Measurements from ENCODE around the gene MLF2. TPM values are rescaled to one million over a fixed set of nuclear protein-coding genes. Genes with fewer than 3 reads are reported as not detected.

MLF2 gene
- total and polyA plus RNA-seq, 2 of the 13 experiments (the other 11 are each of a cell fraction or from before 2014, with no cell fraction given), result 88.1 to 167 TPM

- Histone ChIP-seq H3K4me2 (ENCODE audit: low read depth, low read length) (peak overlapping the region; percentile 52), H3K79me2 (ENCODE audit: insufficient read depth, low read length) (no peaks in the 10 kb centered on the region), H3K9me3 (ENCODE audit: low read length) (no peaks in the 10 kb centered on the region), H3K4me1 (ENCODE audit: insufficient read depth, low read length) (peaks cover 91% of the 10 kb centered on the region), H3K27ac (ENCODE audit: extremely low read length, insufficient read depth, low read length) (no peak overlapping the region), H3K9ac (ENCODE audit: insufficient read depth, low read depth, low read length) (no peak overlapping the region), H3K36me3 (replicated peaks in 1 of 2; ENCODE audit: control insufficient read depth in 1 of 2, insufficient read depth in 2 of 2, low read length in 2 of 2) (0 out of 5 replicates have a peak, but pooled peaks cover 0 to 4% of the 10 kb centered on the region in 2 experiments), H3K4me3 (replicated peaks in 1 of 3; ENCODE audit: insufficient read depth in 1 of 3, low read depth in 2 of 3, low read length in 3 of 3) (peak overlapping the region in 1 of 3 experiments; percentile 35; a peak in 2 of 6 replicates), H2AFZ (ENCODE audit: low read length) (no peak overlapping the region), H3K27me3 (ENCODE audit: control insufficient read depth in 1 of 2, insufficient read depth in 2 of 2, low read length in 2 of 2) (no peaks in the 10 kb centered on the region; a peak in 1 of 5 replicates), H4K20me1 (ENCODE audit: insufficient read depth, low read length) (no peaks in the 10 kb centered on the region)
- CTCF ChIA-PET (ENCODE audit: low intra/inter-chr PET ratio, low total read pairs), result no interaction called here
- BruUV-seq (replicated peaks), result no TSS peak
- DNase-seq (ENCODE audit: low spot score), result peak; percentile 60
- peak; percentile 85 for FAIRE-seq
- 15% methylated on average over 14 of the region's 16 CpGs for WGBS (ENCODE audit: low lambda C conversion rate)
- POLR2A ChIA-PET, result interaction anchor here (0.5 to 5.5 kb wide), 3 partner anchors 9 to 52 kb away, joined by 3 to 59 read pairs (median 17); partner anchors contain the start of genes COPS7A, MLF2 and PTMS
- intact Hi-C loops (cut with micrococcal nuclease; ENCODE audit: unreplicated experiment) (no loop called here), in situ Hi-C loops (cut with HindIII; ENCODE audit: extremely low pct_ligation_motif_present, low pct_unique_long_range_greater_than_20kb) (no loop called here)
- ATAC-seq, result peak; percentile 2; the same call in 1 of the 3 replicates
- TF ChIP-seq PATZ1 (CRISPR knock-in tag; IDR thresholded peaks at IDR 0.05) (peak; percentile 35; the same call in 1 of the 2 replicates), ATF2 (CRISPR knock-in tag; IDR thresholded peaks at IDR 0.05) (peak; percentile 70; the same call in 1 of the 2 replicates), NFRKB (IDR thresholded peaks at IDR 0.05) (no peak), SNRNP70 (IDR thresholded peaks at IDR 0.05; ENCODE audit: low read depth, low read length) (no peak), ZNF446 (CRISPR knock-in tag; IDR thresholded peaks at IDR 0.05) (no peak), HNRNPLL (IDR thresholded peaks at IDR 0.05; ENCODE audit: low read depth, low read length, poor library complexity, severe bottlenecking) (no peak), RELA (CRISPR knock-in tag; IDR thresholded peaks at IDR 0.05) (no peak), KLF6 (CRISPR knock-in tag; IDR thresholded peaks at IDR 0.05) (no peak), ESRRA (CRISPR knock-in tag; IDR thresholded peaks at IDR 0.05; ENCODE audit: low read depth) (peak; percentile 46; the same call in 1 of the 2 replicates)
- TF ChIP-seq, protein P1, sequence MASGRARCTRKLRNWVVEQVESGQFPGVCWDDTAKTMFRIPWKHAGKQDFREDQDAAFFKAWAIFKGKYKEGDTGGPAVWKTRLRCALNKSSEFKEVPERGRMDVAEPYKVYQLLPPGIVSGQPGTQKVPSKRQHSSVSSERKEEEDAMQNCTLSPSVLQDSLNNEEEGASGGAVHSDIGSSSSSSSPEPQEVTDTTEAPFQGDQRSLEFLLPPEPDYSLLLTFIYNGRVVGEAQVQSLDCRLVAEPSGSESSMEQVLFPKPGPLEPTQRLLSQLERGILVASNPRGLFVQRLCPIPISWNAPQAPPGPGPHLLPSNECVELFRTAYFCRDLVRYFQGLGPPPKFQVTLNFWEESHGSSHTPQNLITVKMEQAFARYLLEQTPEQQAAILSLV (CRISPR knock-in tag; IDR thresholded peaks at IDR 0.05; ENCODE audit: borderline replicate concordance), result no peak
- TF ChIP-seq, protein P2, sequence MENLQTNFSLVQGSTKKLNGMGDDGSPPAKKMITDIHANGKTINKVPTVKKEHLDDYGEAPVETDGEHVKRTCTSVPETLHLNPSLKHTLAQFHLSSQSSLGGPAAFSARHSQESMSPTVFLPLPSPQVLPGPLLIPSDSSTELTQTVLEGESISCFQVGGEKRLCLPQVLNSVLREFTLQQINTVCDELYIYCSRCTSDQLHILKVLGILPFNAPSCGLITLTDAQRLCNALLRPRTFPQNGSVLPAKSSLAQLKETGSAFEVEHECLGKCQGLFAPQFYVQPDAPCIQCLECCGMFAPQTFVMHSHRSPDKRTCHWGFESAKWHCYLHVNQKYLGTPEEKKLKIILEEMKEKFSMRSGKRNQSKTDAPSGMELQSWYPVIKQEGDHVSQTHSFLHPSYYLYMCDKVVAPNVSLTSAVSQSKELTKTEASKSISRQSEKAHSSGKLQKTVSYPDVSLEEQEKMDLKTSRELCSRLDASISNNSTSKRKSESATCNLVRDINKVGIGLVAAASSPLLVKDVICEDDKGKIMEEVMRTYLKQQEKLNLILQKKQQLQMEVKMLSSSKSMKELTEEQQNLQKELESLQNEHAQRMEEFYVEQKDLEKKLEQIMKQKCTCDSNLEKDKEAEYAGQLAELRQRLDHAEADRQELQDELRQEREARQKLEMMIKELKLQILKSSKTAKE (CRISPR knock-in tag; IDR thresholded peaks at IDR 0.05; ENCODE audit: borderline replicate concordance), result peak; percentile 80
- TF ChIP-seq, protein P3, sequence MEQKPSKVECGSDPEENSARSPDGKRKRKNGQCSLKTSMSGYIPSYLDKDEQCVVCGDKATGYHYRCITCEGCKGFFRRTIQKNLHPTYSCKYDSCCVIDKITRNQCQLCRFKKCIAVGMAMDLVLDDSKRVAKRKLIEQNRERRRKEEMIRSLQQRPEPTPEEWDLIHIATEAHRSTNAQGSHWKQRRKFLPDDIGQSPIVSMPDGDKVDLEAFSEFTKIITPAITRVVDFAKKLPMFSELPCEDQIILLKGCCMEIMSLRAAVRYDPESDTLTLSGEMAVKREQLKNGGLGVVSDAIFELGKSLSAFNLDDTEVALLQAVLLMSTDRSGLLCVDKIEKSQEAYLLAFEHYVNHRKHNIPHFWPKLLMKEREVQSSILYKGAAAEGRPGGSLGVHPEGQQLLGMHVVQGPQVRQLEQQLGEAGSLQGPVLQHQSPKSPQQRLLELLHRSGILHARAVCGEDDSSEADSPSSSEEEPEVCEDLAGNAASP (CRISPR knock-in tag; IDR thresholded peaks at IDR 0.05; ENCODE audit: borderline replicate concordance), result peak; percentile 84; the same call in 1 of the 2 replicates
- TF ChIP-seq, protein P4, sequence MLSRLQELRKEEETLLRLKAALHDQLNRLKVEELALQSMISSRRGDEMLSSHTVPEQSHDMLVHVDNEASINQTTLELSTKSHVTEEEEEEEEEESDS (CRISPR knock-in tag; IDR thresholded peaks at IDR 0.05; ENCODE audit: borderline replicate concordance), result no peak
Observed at GRCh38 chr12:6775185-6776174, 22.5 kb upstream of the MLF2 start.
